K562 (cell line): ENCODE measurements around the gene SLC29A3. TPM values are rescaled to one million over a fixed set of nuclear protein-coding genes. Genes with fewer than 3 reads are reported as not detected.

Source experiments
- polyA plus RNA-seq, 8 experiments: library from polyadenylated mRNA; depleted of rRNA in 4 of 8; stranded (reverse) in 5 of 8; unstranded in 3 of 8; fragments of >200 nt; fragmentation: Nextera tagmentation in 2 of 8; fragmentation: Illumina TruSeq in 1 of 8; extraction: Ambion mirVana in 2 of 8; extraction: Trizol in 1 of 8; gene quantifications; 2 replicates each; pipeline versions ENCODE4 v1.2.1 to v1.2.3, GENCODE V29; 2011 to 2014; ENCODE audit warnings: inconsistent platforms in 1 of 8, missing spikeins in 1 of 8
- total RNA-seq, 7 experiments: library from RNA; depleted of rRNA in 6 of 7; stranded (reverse); fragments of >200 nt in 6 of 7; fragmentation: Illumina TruSeq in 2 of 7; extraction: Trizol in 2 of 7; gene quantifications; 2 replicates each; pipeline versions ENCODE4 v1.2.1 to v1.2.3, GENCODE V29; 2011 to 2021; ENCODE audit warnings: low replicate concordance in 1 of 7

SLC29A3 gene
- total and polyA plus RNA-seq, 9 of the 15 experiments (the other 6 are each of a cell fraction or from before 2014, with no cell fraction given), result 2.1 to 10.7 (median 4.6) TPM

Other genes starting within 250 kb of the SLC29A3 start
- gene UNC5B, start 106.7 kb upstream of the SLC29A3 start, total RNA-seq (2014; rRNA removed), result 5.0 and 6.5 TPM in 2 replicates
- 1.7 and 2.1 TPM in 2 replicates for gene UNC5B, start 106.7 kb upstream of the SLC29A3 start, total RNA-seq (2014; rRNA removed; fragmentation: Illumina TruSeq; extraction: Trizol)
- 2.0 and 2.5 TPM in 2 replicates for gene UNC5B, start 106.7 kb upstream of the SLC29A3 start, total RNA-seq (2015; rRNA removed; fragmentation: Illumina TruSeq; extraction: Trizol)
- gene UNC5B, start 106.7 kb upstream of the SLC29A3 start, total RNA-seq (2021), result 7.6 and 8.4 TPM in 2 replicates
- gene UNC5B, start 106.7 kb upstream of the SLC29A3 start, polyA plus RNA-seq (2011; rRNA removed), result 1.1 and 1.9 TPM in 2 replicates
- gene UNC5B, start 106.7 kb upstream of the SLC29A3 start, polyA plus RNA-seq (2014; fragmentation: Illumina TruSeq; extraction: Trizol), result 5.4 and 7.2 TPM in 2 replicates
- gene UNC5B, start 106.7 kb upstream of the SLC29A3 start, polyA plus RNA-seq (2014; fragmentation: Nextera tagmentation; extraction: Ambion mirVana), result under 1 TPM; 0.10 to 0.11 TPM
- 5.7 TPM in 2 replicates for gene UNC5B, start 106.7 kb upstream of the SLC29A3 start, polyA plus RNA-seq (2014; rRNA removed)
- gene CDH23, start 77.7 kb downstream of the SLC29A3 start, total RNA-seq (2014; rRNA removed), result 0.29 and 0.45 TPM in 2 replicates
- 0.41 and 0.47 TPM in 2 replicates for gene CDH23, start 77.7 kb downstream of the SLC29A3 start, total RNA-seq (2014; rRNA removed; fragmentation: Illumina TruSeq; extraction: Trizol)
- gene CDH23, start 77.7 kb downstream of the SLC29A3 start, total RNA-seq (2015; rRNA removed; fragmentation: Illumina TruSeq; extraction: Trizol), result 0.18 and 0.34 TPM in 2 replicates
- gene CDH23, start 77.7 kb downstream of the SLC29A3 start, total RNA-seq (2021), result 0.47 and 0.53 TPM in 2 replicates
- 0.15 and 0.71 TPM in 2 replicates for gene CDH23, start 77.7 kb downstream of the SLC29A3 start, polyA plus RNA-seq (2011; rRNA removed)
- 0.24 and 0.61 TPM in 2 replicates for gene CDH23, start 77.7 kb downstream of the SLC29A3 start, polyA plus RNA-seq (2014; fragmentation: Illumina TruSeq; extraction: Trizol)
- under 1 TPM; 0.34 to 0.36 TPM for gene CDH23, start 77.7 kb downstream of the SLC29A3 start, polyA plus RNA-seq (2014; fragmentation: Nextera tagmentation; extraction: Ambion mirVana)
- gene CDH23, start 77.7 kb downstream of the SLC29A3 start, polyA plus RNA-seq (2014; rRNA removed), result 0.43 and 1.2 TPM in 2 replicates